Activated B cell treated with CpG ODN at 0.5 μM for 24 hours (primary cell): ENCODE measurements around the gene HMCN1. TPM values are rescaled to one million over a fixed set of nuclear protein-coding genes. Genes with fewer than 3 reads are reported as not detected.

Source experiments
- ATAC-seq: fragments of 200-7000 bp; cut with Tn5 transposase; one replicate; pipeline ENCODE4 v1.10.0; 2021; ENCODE audit warnings: low read depth, mild to moderate bottlenecking, moderate library complexity
- CTCF ChIA-PET: fragments of 350-600 bp; sonication (Branson Sonifier 250); formaldehyde crosslinking; loops from one replicate; lab custom pipeline; 2021; ENCODE audit warnings: antibody characterized with exemption; lab: Charles Lee
- POLR2A ChIA-PET: fragments of 350-600 bp; sonication (Branson Sonifier 250); formaldehyde crosslinking; loops from one replicate; lab custom pipeline; 2021; ENCODE audit warnings: antibody characterized with exemption; lab: Charles Lee
- DNase-seq: peaks from one replicate; pipeline ENCODE4 v3.0.0; 2022
- H3K27ac Mint-ChIP-seq: one replicate; pipeline ENCODE4 v1.8.0; 2020; ENCODE audit warnings: mixed read lengths
- H3K27me3 Mint-ChIP-seq: one replicate; pipeline ENCODE4 v1.8.0; 2021; ENCODE audit warnings: mixed read lengths
- H3K36me3 Mint-ChIP-seq: one replicate; pipeline ENCODE4 v1.8.0; 2021; ENCODE audit warnings: low read depth, mixed read lengths
- H3K4me1 Mint-ChIP-seq: one replicate; pipeline ENCODE4 v1.8.0; 2021; ENCODE audit warnings: mixed read lengths
- H3K4me3 Mint-ChIP-seq: one replicate; pipeline ENCODE4 v1.8.0; 2020; ENCODE audit warnings: mild to moderate bottlenecking, mixed read lengths
- H3K9me3 Mint-ChIP-seq: one replicate; pipeline ENCODE4 v1.8.0; 2020; ENCODE audit warnings: mixed read lengths
- intact Hi-C: fragments of 100-400 bp; cut with micrococcal nuclease; formaldehyde crosslinking; loops from one replicate; pipeline ENCODE4 v1.15.1; 2024
- total RNA-seq: library from RNA; stranded (reverse); gene quantifications from 2 replicates; pipeline ENCODE4 v1.2.3, GENCODE V29; 2022
- TF ChIP-seq, protein P1 (sequence below): fragments of 200-600 bp; IDR thresholded peaks from one replicate; pipeline ENCODE4 v1.8.0; 2022; ENCODE audit warnings: antibody characterized with exemption, mild to moderate bottlenecking

Gene HMCN1
- total RNA-seq, 1 donor from 2014 or later, result 0.27 TPM

DNA sequence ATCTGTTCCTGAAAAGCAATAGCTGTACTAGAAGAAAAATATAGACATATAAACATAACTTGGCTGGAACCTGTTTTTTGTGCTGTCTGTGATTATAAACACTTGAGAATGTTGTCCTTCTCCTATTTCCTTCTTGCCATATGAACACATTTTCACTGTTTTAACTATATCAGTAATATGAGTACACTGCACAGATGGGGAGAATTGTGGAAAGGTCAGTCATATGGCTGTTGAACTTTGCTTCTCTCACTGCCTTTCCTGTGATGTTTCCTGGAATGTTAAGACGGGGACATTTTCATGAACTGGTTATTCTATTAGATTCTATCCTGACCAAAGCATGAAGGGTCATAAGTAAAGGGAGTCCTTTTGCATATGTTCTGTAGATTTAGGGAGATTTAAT, 24.9 kb downstream of the HMCN1 start:
- DNase-seq (no peak), ATAC-seq (no peak)
- H3K9me3 Mint-ChIP-seq, result no peaks in the 10 kb centered on the region
- H3K4me3 Mint-ChIP-seq, result no peak overlapping the region
- ChIA-PET POLR2A (no interaction called here), CTCF (no interaction called here)
- H3K27me3 Mint-ChIP-seq, result peaks cover 20% of the 10 kb centered on the region
- no peak overlapping the region for H3K27ac Mint-ChIP-seq
- H3K4me1 Mint-ChIP-seq, result no peaks in the 10 kb centered on the region
- no peaks in the 10 kb centered on the region for H3K36me3 Mint-ChIP-seq
- intact Hi-C loops, result no loop called here
- TF ChIP-seq, protein P1, sequence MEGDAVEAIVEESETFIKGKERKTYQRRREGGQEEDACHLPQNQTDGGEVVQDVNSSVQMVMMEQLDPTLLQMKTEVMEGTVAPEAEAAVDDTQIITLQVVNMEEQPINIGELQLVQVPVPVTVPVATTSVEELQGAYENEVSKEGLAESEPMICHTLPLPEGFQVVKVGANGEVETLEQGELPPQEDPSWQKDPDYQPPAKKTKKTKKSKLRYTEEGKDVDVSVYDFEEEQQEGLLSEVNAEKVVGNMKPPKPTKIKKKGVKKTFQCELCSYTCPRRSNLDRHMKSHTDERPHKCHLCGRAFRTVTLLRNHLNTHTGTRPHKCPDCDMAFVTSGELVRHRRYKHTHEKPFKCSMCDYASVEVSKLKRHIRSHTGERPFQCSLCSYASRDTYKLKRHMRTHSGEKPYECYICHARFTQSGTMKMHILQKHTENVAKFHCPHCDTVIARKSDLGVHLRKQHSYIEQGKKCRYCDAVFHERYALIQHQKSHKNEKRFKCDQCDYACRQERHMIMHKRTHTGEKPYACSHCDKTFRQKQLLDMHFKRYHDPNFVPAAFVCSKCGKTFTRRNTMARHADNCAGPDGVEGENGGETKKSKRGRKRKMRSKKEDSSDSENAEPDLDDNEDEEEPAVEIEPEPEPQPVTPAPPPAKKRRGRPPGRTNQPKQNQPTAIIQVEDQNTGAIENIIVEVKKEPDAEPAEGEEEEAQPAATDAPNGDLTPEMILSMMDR, result no peak

DNA sequence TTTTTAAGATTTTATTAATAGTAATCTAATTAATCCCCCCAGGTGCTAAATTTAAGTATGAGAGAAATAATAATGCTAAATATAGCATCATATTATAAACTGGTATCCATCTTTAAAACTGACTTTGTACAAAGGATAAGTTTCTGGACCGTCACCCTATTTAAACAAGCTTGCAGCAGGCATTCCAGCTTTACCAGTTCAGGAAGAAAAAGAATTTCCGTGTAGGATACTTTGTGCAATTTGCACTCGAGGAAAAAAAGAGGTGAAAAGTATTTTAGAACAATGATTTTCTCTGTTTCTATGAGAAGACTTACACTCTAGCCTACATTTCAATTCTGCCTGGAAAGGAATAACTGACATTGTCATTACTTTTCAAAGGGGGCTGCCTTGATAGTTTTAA, 27.6 kb downstream of the HMCN1 start:
- Mint-ChIP-seq H3K27me3 (peaks cover 23% of the 10 kb centered on the region), H3K4me1 (no peaks in the 10 kb centered on the region), H3K36me3 (no peaks in the 10 kb centered on the region), H3K9me3 (no peaks in the 10 kb centered on the region), H3K27ac (no peak overlapping the region), H3K4me3 (no peak overlapping the region)
- ATAC-seq (no peak), DNase-seq (no peak)
- TF ChIP-seq, protein P1, result no peak
- intact Hi-C loops, result no loop called here
- ChIA-PET POLR2A (no interaction called here), CTCF (no interaction called here)

DNA sequence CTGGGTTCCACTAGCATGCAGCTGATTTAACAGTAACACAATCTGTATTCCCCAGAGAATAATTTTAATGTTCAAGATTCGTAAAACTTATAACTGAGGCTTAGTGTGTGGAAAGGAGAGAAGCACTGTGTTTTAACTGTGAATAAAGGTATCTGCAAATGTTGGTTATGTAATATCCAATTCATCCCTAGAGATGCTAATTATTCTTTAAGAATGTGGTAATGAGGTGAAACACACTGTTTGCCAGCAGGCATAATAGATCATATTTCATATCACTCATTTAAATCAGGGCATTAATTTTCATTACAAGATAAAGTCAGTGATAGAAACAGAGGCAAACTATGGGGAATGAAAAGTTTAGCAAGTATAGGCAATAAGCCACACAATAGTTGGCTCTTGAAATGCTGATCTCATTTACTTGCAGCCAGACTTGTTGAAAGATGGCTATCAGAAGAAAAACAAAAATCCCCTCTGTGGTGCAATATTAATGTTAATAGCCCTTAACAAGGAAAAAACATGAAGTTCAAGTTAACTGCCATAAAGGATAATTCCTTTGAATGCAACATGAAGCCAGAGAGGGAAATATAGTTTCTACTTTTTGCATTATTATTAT, 33.4 kb downstream of the HMCN1 start:
- ATAC-seq (no peak), DNase-seq (no peak)
- Mint-ChIP-seq H3K9me3 (no peaks in the 10 kb centered on the region), H3K36me3 (no peaks in the 10 kb centered on the region), H3K4me3 (no peak overlapping the region), H3K4me1 (no peaks in the 10 kb centered on the region), H3K27ac (no peak overlapping the region), H3K27me3 (peaks cover 12% of the 10 kb centered on the region)
- intact Hi-C loops, result no loop called here
- ChIA-PET CTCF (no interaction called here), POLR2A (no interaction called here)
- TF ChIP-seq, protein P1, result no peak

DNA sequence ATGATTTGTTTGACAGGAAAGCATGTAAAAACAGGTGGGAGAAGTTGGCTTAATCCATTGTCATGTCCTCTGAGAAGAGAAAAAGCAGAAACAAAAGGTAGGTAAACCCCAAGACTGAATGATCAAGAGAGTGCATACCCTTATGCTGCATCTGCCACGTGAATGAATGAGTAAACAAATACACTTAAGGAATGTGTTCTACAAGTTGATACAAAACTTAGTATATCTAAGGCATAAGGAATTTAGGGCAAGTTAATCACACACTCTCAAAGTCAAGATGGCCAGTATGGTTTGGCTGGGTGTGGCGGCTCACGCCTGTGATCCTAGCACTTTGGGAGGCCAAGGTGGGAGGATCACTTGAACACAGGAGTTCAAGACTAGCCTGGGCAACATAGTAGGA, 34.2 kb downstream of the HMCN1 start:
- Mint-ChIP-seq H3K4me1 (no peaks in the 10 kb centered on the region), H3K36me3 (no peaks in the 10 kb centered on the region), H3K9me3 (no peaks in the 10 kb centered on the region), H3K27ac (no peak overlapping the region), H3K4me3 (no peak overlapping the region), H3K27me3 (peaks cover 6% of the 10 kb centered on the region)
- intact Hi-C loops, result no loop called here
- ATAC-seq (no peak), DNase-seq (no peak)
- ChIA-PET POLR2A (no interaction called here), CTCF (no interaction called here)
- TF ChIP-seq, protein P1, result no peak

DNA sequence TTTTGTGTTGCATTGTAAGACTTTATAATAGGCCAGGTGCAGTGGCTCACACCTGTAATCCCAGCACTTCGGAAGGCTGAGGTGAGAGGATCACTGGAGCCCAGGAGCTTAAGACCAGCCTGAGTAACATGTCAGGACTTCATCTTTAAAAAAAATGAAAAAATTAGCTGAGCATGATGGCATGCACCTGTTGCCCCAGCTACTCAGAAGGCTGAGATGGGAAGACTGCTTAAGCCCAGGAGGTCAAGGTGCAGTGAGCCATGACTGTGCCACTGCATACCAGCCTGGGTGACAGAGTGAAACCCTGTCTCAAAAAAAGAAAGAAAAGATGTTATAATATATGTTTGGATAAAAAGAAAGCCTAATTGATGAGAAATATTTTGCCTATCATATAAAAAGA, 34.9 kb downstream of the HMCN1 start:
- peaks cover 6% of the 10 kb centered on the region for H3K27me3 Mint-ChIP-seq
- H3K36me3 Mint-ChIP-seq, result no peaks in the 10 kb centered on the region
- no peaks in the 10 kb centered on the region for H3K9me3 Mint-ChIP-seq
- intact Hi-C loops, result no loop called here
- POLR2A ChIA-PET, result no interaction called here
- DNase-seq (no peak), ATAC-seq (no peak)
- no peaks in the 10 kb centered on the region for H3K4me1 Mint-ChIP-seq
- TF ChIP-seq, protein P1, result no peak
- CTCF ChIA-PET, result no interaction called here
- no peak overlapping the region for H3K27ac Mint-ChIP-seq
- H3K4me3 Mint-ChIP-seq, result no peak overlapping the region
